Ishikawa (cell line): ENCODE data around the gene ALDH1A1.

Experiments
- CEBPB ChIP-seq: IDR thresholded peaks from 2 replicates; pipeline ENCODE4 v1.6.1; 2012
- CREB1 ChIP-seq: IDR thresholded peaks from 2 replicates; pipeline ENCODE4 v1.6.1; 2012; ENCODE audit warnings: low read depth
- EGR1 ChIP-seq: IDR thresholded peaks from 2 replicates; pipeline ENCODE4 v1.6.1; 2012
- EP300 ChIP-seq: IDR thresholded peaks from 2 replicates; pipeline ENCODE4 v1.6.1; 2012; ENCODE audit warnings: borderline replicate concordance
- FOXM1 ChIP-seq: IDR thresholded peaks from 2 replicates; pipeline ENCODE4 v1.6.1; 2012; ENCODE audit warnings: low read depth, borderline replicate concordance
- NFIC ChIP-seq: IDR thresholded peaks from 2 replicates; pipeline ENCODE4 v1.6.1; 2012
- RAD21 ChIP-seq: IDR thresholded peaks from 2 replicates; pipeline ENCODE4 v1.6.1; 2012; ENCODE audit warnings: low read depth
- TAF1 ChIP-seq: IDR thresholded peaks from 2 replicates; pipeline ENCODE4 v1.6.1; 2012; ENCODE audit warnings: low read depth, mild to moderate bottlenecking
- TCF12 ChIP-seq: IDR thresholded peaks from 2 replicates; pipeline ENCODE4 v1.6.1; 2012; ENCODE audit warnings: low read depth
- TEAD4 ChIP-seq: IDR thresholded peaks from 2 replicates; pipeline ENCODE4 v1.6.1; 2012
- YY1 ChIP-seq: IDR thresholded peaks from 2 replicates; pipeline ENCODE4 v1.6.1; 2012; ENCODE audit warnings: low read depth
- ZBTB7A ChIP-seq: IDR thresholded peaks from 2 replicates; pipeline ENCODE4 v1.6.1; 2012; ENCODE audit warnings: low read depth
- TF ChIP-seq, protein P1 (sequence below): IDR thresholded peaks from 2 replicates; pipeline ENCODE4 v1.6.1; 2012
- TF ChIP-seq, protein P2 (sequence below): IDR thresholded peaks from 2 replicates; pipeline ENCODE4 v1.6.1; 2012; ENCODE audit warnings: low read depth, mild to moderate bottlenecking
- TF ChIP-seq, protein P3 (sequence below): IDR thresholded peaks from 2 replicates; pipeline ENCODE4 v1.6.1; 2012

The ALDH1A1 gene

DNA sequence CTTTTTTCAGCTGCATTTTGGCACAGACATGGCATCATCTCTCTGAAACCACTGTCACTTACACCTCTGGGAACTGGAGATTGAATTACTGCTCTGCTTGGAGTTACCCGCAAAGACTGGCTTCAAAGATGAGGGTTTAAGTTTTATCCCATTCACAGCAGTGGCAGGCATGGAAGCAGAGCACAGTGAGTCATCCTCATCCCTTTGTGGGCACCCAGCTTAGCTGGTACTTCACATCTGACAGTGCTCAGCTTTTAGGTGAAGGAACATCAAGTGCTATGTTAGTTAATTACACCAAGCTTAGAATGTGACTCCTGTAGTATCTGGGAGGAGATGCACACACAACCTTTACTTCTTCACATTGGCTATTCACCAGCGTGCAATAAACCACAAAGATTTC lies 24.8 kb upstream of the ALDH1A1 start:
- TF ChIP-seq EGR1 (no peak), RAD21 (no peak), YY1 (no peak), TAF1 (no peak), NFIC (no peak), TCF12 (no peak), TEAD4 (no peak), FOXM1 (no peak), CEBPB (no peak), CREB1 (no peak), EP300 (no peak), ZBTB7A (no peak)
- TF ChIP-seq, protein P1, sequence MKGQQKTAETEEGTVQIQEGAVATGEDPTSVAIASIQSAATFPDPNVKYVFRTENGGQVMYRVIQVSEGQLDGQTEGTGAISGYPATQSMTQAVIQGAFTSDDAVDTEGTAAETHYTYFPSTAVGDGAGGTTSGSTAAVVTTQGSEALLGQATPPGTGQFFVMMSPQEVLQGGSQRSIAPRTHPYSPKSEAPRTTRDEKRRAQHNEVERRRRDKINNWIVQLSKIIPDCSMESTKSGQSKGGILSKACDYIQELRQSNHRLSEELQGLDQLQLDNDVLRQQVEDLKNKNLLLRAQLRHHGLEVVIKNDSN: no peak
- TF ChIP-seq, protein P2, sequence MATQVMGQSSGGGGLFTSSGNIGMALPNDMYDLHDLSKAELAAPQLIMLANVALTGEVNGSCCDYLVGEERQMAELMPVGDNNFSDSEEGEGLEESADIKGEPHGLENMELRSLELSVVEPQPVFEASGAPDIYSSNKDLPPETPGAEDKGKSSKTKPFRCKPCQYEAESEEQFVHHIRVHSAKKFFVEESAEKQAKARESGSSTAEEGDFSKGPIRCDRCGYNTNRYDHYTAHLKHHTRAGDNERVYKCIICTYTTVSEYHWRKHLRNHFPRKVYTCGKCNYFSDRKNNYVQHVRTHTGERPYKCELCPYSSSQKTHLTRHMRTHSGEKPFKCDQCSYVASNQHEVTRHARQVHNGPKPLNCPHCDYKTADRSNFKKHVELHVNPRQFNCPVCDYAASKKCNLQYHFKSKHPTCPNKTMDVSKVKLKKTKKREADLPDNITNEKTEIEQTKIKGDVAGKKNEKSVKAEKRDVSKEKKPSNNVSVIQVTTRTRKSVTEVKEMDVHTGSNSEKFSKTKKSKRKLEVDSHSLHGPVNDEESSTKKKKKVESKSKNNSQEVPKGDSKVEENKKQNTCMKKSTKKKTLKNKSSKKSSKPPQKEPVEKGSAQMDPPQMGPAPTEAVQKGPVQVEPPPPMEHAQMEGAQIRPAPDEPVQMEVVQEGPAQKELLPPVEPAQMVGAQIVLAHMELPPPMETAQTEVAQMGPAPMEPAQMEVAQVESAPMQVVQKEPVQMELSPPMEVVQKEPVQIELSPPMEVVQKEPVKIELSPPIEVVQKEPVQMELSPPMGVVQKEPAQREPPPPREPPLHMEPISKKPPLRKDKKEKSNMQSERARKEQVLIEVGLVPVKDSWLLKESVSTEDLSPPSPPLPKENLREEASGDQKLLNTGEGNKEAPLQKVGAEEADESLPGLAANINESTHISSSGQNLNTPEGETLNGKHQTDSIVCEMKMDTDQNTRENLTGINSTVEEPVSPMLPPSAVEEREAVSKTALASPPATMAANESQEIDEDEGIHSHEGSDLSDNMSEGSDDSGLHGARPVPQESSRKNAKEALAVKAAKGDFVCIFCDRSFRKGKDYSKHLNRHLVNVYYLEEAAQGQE: no peak
- TF ChIP-seq, protein P3, sequence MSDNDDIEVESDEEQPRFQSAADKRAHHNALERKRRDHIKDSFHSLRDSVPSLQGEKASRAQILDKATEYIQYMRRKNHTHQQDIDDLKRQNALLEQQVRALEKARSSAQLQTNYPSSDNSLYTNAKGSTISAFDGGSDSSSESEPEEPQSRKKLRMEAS: no peak

DNA sequence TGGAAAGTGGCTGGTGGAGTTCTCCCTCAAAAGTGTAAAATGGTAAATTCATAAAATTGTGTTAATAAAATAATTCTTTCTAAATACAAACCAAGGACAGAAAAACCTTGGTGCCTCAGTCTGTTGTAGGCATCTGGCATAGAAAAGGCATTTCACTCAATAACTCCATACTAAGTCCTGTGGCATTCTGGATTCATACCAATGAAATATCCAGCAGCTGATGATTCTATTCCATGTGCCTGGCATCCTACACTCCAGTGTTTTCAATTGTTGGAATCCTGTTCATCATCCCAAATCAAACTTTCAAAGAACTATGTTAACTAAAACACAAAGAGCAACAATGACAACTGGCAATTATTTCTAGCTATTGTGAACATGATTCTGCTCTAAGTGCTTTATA lies 21.6 kb upstream of the ALDH1A1 start:
- TF ChIP-seq NFIC (no peak), EGR1 (no peak), CREB1 (no peak), TCF12 (no peak), FOXM1 (no peak), TEAD4 (no peak), CEBPB (no peak), EP300 (no peak), YY1 (no peak), RAD21 (no peak), ZBTB7A (no peak), TAF1 (no peak)
- TF ChIP-seq, protein P1: no peak
- TF ChIP-seq, protein P3: no peak
- TF ChIP-seq, protein P2: no peak

DNA sequence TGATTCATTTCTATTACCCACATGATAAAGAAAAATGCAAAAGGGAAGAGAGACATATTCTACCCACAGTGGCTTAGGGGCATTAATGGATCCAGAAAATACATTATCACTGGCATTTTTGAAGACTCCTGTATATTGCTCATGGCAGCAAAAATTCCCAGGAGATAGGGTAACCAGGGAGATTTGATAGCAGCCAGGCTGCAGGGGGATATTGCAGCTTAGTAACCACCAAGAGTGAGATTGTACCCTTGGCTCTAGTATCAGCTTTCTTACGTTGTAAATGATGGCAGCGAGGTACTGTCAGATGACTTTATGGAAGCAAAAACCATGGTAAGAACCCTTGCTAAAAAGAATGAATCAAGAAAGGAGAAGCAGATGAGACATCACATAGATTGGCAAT lies 19.8 kb upstream of the ALDH1A1 start:
- TF ChIP-seq CEBPB (no peak), EGR1 (no peak), FOXM1 (no peak), CREB1 (no peak), ZBTB7A (no peak), TCF12 (no peak), TAF1 (no peak), EP300 (no peak), TEAD4 (no peak), YY1 (no peak)
- TF ChIP-seq, protein P1: no peak
- TF ChIP-seq, protein P3: no peak
- TF ChIP-seq, protein P2: no peak

DNA sequence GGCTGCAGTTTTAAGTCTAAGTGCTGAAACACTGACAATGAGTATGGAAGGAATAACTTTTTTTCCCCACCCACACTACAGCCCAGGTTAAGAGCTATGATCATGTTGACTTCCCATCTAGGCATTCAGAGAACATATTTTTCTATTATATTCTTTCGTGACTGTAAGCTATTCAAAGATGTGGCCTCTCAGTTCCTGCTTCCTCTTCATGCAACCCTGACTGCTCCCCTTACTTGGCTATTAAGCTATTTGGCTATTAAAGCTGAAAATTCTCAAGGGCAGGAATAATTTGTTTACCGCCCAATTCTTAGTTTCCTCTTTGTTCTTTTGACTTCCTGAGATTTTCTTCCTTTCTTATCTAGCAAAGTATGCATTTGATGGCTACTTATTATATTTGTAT lies 18.6 kb upstream of the ALDH1A1 start:
- TF ChIP-seq EGR1 (no peak), CEBPB (no peak), YY1 (no peak), CREB1 (no peak), FOXM1 (no peak), TEAD4 (no peak), TAF1 (no peak), NFIC (no peak), EP300 (no peak), TCF12 (no peak), ZBTB7A (no peak), RAD21 (no peak)
- TF ChIP-seq, protein P3: no peak
- TF ChIP-seq, protein P1: no peak
- TF ChIP-seq, protein P2: no peak
